Measurements from ENCODE around the gene RNF186.

DNA sequence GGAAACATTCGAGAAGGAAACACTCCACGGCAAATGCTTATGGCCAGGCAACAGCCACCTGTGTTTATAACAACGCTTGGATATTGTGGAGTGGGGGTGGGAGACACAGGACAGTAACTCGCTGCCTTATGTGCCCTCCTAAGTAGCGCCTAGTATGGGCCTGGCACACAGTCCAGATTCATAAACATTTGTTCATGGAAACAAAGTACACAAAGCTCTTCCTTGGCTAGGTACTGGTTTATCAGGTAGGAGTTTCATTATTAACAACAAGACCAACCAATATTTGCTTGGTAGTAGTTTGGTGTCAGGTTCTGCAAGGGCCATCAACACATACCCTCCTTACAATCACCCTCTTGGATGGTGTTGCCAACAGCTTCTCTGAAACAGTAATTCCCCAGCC is 38.8 kb downstream of the RNF186 start:
- TF ChIP-seq, protein P1, sequence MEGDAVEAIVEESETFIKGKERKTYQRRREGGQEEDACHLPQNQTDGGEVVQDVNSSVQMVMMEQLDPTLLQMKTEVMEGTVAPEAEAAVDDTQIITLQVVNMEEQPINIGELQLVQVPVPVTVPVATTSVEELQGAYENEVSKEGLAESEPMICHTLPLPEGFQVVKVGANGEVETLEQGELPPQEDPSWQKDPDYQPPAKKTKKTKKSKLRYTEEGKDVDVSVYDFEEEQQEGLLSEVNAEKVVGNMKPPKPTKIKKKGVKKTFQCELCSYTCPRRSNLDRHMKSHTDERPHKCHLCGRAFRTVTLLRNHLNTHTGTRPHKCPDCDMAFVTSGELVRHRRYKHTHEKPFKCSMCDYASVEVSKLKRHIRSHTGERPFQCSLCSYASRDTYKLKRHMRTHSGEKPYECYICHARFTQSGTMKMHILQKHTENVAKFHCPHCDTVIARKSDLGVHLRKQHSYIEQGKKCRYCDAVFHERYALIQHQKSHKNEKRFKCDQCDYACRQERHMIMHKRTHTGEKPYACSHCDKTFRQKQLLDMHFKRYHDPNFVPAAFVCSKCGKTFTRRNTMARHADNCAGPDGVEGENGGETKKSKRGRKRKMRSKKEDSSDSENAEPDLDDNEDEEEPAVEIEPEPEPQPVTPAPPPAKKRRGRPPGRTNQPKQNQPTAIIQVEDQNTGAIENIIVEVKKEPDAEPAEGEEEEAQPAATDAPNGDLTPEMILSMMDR (IDR thresholded peaks at IDR 0.05): no peak
- no peak for TF ChIP-seq POLR2AphosphoS5 (IDR thresholded peaks at IDR 0.05; ENCODE audit: insufficient read depth in 1 of 2, low read depth in 1 of 2)

Measured in vagina (tissue), 2 donors.